Upper lobe of left lung (tissue), 6 donors: ENCODE measurements around the gene IL1RL2. TPM values are rescaled to one million over a fixed set of nuclear protein-coding genes. Genes with fewer than 3 reads are reported as not detected.

Source experiments
- ATAC-seq, 2 donors: fragments of 200-7000 bp; cut with Tn5 transposase; one replicate each; pipeline ENCODE4 v1.9.1; 2022; ENCODE audit warnings: mild to moderate bottlenecking in 2 of 2, moderate library complexity in 2 of 2; ENCODE audit not compliant: low FRiP score in 2 of 2
- DNase-seq, 2 donors: peaks; one replicate each; pipeline ENCODE4 v3.0.0-alpha.2; 2019 to 2020
- H3K27ac ChIP-seq, 4 donors: fragments of 200-600 bp; sonication (generic); one replicate each; pipeline ENCODE4 v1.5.1; 2016 to 2019
- H3K27me3 ChIP-seq, 4 donors: fragments of 200-600 bp; sonication (generic); one replicate each; pipeline ENCODE4 v1.5.1; 2017 to 2019
- H3K36me3 ChIP-seq, 4 donors: fragments of 200-600 bp; sonication (generic); one replicate each; pipeline ENCODE4 v1.5.1; 2016 to 2019
- H3K4me1 ChIP-seq, 4 donors: fragments of 200-600 bp; sonication (generic); one replicate each; pipeline ENCODE4 v1.5.1; 2018 to 2019
- H3K4me3 ChIP-seq, 4 donors: fragments of 200-600 bp; sonication (generic); one replicate each; pipeline ENCODE4 v1.5.1; 2017 to 2019; ENCODE audit warnings: mild to moderate bottlenecking in 2 of 4, moderate library complexity in 1 of 4
- H3K9me3 ChIP-seq, 4 donors: fragments of 200-600 bp; sonication (generic); one replicate each; pipeline ENCODE4 v1.5.1; 2018 to 2019
- EP300 ChIP-seq, 4 donors: sonication (generic); formaldehyde crosslinking; IDR thresholded peaks; one replicate each; pipeline ENCODE4 v1.5.1; 2017; ENCODE audit warnings: antibody characterized with exemption in 4 of 4, control low read depth in 2 of 4
- POLR2A ChIP-seq, 4 donors: fragments of 450-650 bp; IDR thresholded peaks; one replicate each; pipeline ENCODE4 v1.5.1; 2016 to 2017; ENCODE audit warnings: antibody characterized with exemption in 4 of 4, mild to moderate bottlenecking in 2 of 4
- WGBS, 2 donors: methylation state at CpG; one replicate each; pipeline ENCODE4 v1.1.5; 2017 to 2018; 5-methylcytosine and 5-hydroxymethylcytosine counted together
- total RNA-seq, 6 donors: library from RNA; depleted of rRNA in 4 of 6; stranded (reverse); fragments of >200 nt in 4 of 6; gene quantifications; one replicate each; pipeline versions ENCODE4 v1.1.0 to v1.2.1, GENCODE V29; 2016 to 2021
- donor health status: DM: no; HTN: no; CAD: no; lungs with moderate emphysema.
- donor health status: DM: no; HTN: yes; CAD: no; lungs with severe emphysema.

The IL1RL2 gene
- total RNA-seq, 6 donors from 2014 or later = 0.57 to 1.7 (median 1.4) TPM; not detected in 1

DNA sequence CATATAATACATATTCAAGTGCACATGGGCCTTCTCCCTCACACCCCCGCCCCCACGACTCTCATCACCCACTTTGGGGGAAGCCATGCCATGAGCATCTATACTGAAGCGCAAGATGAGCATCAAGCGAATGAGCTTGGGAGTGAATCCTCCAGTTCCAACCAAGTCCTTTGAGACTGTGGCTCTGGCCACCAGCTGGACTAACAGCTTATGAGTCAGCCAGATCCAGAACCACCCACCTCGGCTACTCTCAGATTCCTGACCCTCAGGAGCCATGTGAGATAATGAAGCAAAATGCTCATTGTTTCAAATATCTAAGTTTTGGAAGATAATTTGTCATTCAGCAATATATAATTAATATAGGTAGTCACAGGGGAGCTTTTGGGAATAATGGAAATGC lies 102.3 kb downstream of the IL1RL2 start:
- DNase-seq (no peak), ATAC-seq (no peak)
- 91 to 95% methylated on average over 5 of the region's 5 CpGs for WGBS, 2 donors
- H3K27ac ChIP-seq = no peak overlapping the region
- no peaks in the 10 kb centered on the region for H3K27me3 ChIP-seq
- peaks cover 3 to 11% (median 7%) of the 10 kb centered on the region in 4 donors for H3K4me1 ChIP-seq
- no peaks in the 10 kb centered on the region for H3K36me3 ChIP-seq
- no peaks in the 10 kb centered on the region for H3K9me3 ChIP-seq
- no peak for TF ChIP-seq POLR2A (IDR thresholded peaks at IDR 0.05)
- TF ChIP-seq EP300 (IDR thresholded peaks at IDR 0.05) = no peak
- H3K4me3 ChIP-seq = no peak overlapping the region

Other genes with a start within 250 kb of the IL1RL2 start
- 10 to 100 TPM; 24.7 to 84.8 (median 60.0) TPM for gene IL1R2, start 195.1 kb upstream of the IL1RL2 start, total RNA-seq
- 100 to 1,000 TPM in 3 of 6 donors, 10 to 100 TPM in 3; 48.2 to 148 (median 111) TPM for gene IL1R1, start 44.3 kb upstream of the IL1RL2 start, total RNA-seq
- 100 to 1,000 TPM in 1 of 6 donors, 10 to 100 TPM in 5; 26.2 to 203 (median 53.1) TPM for gene IL1RL1, start 124.5 kb downstream of the IL1RL2 start, total RNA-seq
- 10 to 100 TPM in 5 of 6 donors, 1 to 10 TPM in 1; 9.4 to 46.9 (median 34.8) TPM for gene IL18R1, start 168.8 kb downstream of the IL1RL2 start, total RNA-seq
- gene IL18RAP, start 236.1 kb downstream of the IL1RL2 start, total RNA-seq = 10 to 100 TPM in 3 of 6 donors, 1 to 10 TPM in 3; 8.0 to 16.3 (median 10.9) TPM